Testis (tissue), 3 donors: Measurements from ENCODE around the gene ZNF444. TPM values are rescaled to one million over a fixed set of nuclear protein-coding genes. Genes with fewer than 3 reads are reported as not detected.
A peak's percentile ranks its signal among the peaks of the same experiment; 100 is the strongest.

Experiments
- DNase-seq: peaks from one replicate; pipeline ENCODE4 v3.0.0-alpha.2; 2019
- H3K27ac ChIP-seq, 2 donors: fragments of 200-600 bp; sonication (generic); one replicate each; pipeline ENCODE4 v1.5.1; 2019
- H3K27me3 ChIP-seq: fragments of 200-600 bp; sonication (generic); one replicate; pipeline ENCODE4 v1.5.1; 2019
- H3K36me3 ChIP-seq: fragments of 200-600 bp; sonication (generic); one replicate; pipeline ENCODE4 v1.5.1; 2017; ENCODE audit warnings: low read depth; ENCODE audit errors: missing control alignments
- H3K4me1 ChIP-seq: fragments of 200-600 bp; sonication (generic); one replicate; pipeline ENCODE4 v1.5.1; 2019
- H3K4me3 ChIP-seq, 2 donors: fragments of 200-600 bp; sonication (generic); one replicate each; pipeline ENCODE4 v1.5.1; 2017 to 2019
- H3K9me3 ChIP-seq: fragments of 200-600 bp; sonication (generic); one replicate; pipeline ENCODE4 v1.5.1; 2017
- CTCF ChIP-seq, 3 experiments: fragments of 450-650 bp in 2 of 3; fragments of 200-600 bp in 1 of 3; sonication (generic) in 1 of 3; IDR thresholded peaks; one replicate each; pipeline ENCODE4 v1.5.1; 2016 to 2019; ENCODE audit warnings: antibody characterized with exemption in 3 of 3, mild to moderate bottlenecking in 2 of 3, moderate library complexity in 1 of 3
- POLR2A ChIP-seq: fragments of 450-650 bp; IDR thresholded peaks from one replicate; pipeline ENCODE4 v1.6.1; 2017; ENCODE audit warnings: antibody characterized with exemption, mild to moderate bottlenecking, moderate library complexity
- WGBS, 2 donors: methylation state at CpG; one replicate each; pipeline ENCODE4 v1.1.5; 2018; 5-methylcytosine and 5-hydroxymethylcytosine counted together
- intact Hi-C: fragments of 100-400 bp; cut with DNase I; formaldehyde crosslinking; loops from one replicate; pipeline ENCODE4 v1.15.1; 2023; ENCODE audit warnings: low total_unique reads
- polyA plus RNA-seq: library from polyadenylated mRNA; stranded (reverse); fragments of 350-450 nt; fragmentation: Illumina TruSeq; extraction: RNeasy Lipid Tissue Mini Kit (QIAGEN cat#74804); gene quantifications from one replicate; pipeline ENCODE4 v1.2.3, GENCODE V29; 2014; ENCODE audit warnings: low read depth, low replicate concordance; ENCODE audit not compliant: insufficient read depth
- total RNA-seq, 2 donors: library from RNA; depleted of rRNA; stranded (reverse); fragments of >200 nt; gene quantifications; one replicate each; pipeline ENCODE4 v1.2.3, GENCODE V29; 2016

Gene ZNF444
- total and polyA plus RNA-seq, 3 donors from 2014 or later: 24.7 to 62.6 (median 59.2) TPM

GRCh38 chr19:56111601-56112312 lies 29.3 kb upstream of the ZNF444 start:
- Histone ChIP-seq H3K27ac (peak overlapping the region; percentile 18 to 44), H3K27me3 (no peaks in the 10 kb centered on the region), H3K9me3 (no peaks in the 10 kb centered on the region), H3K4me1 (peaks cover 89% of the 10 kb centered on the region), H3K36me3 (no peaks in the 10 kb centered on the region), H3K4me3 (no peak overlapping the region)
- 66 to 78% methylated on average over 8 to 24 of the region's 24 CpGs for WGBS, 2 donors
- intact Hi-C loops: no loop called here
- peak; percentile 79 for DNase-seq
- no peak for TF ChIP-seq POLR2A
- no peak for TF ChIP-seq CTCF (IDR thresholded peaks at IDR 0.05)

DNA sequence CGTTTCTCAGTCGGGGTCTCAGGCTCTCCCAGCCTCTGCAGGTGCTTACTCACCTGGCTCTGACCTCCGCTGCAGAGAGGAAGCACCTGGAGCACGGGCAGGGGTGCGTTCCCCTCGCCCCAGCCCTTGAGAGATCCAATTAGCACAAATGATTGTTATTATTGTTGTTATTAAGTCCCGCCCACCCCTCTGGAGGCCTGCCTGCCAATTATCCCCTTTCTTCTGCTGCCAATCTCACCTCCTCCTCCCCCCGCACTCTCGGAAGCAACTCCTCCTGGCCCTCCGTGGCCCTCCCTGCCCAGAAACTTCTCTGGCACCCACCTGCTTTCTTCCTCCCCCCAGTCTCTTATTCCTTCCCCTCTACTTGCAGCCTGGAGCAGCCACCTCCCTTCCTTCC lies 28.8 kb upstream of the ZNF444 start:
- Histone ChIP-seq H3K9me3 (no peaks in the 10 kb centered on the region), H3K36me3 (no peaks in the 10 kb centered on the region), H3K4me3 (no peak overlapping the region), H3K27me3 (no peaks in the 10 kb centered on the region), H3K4me1 (peaks cover 84% of the 10 kb centered on the region), H3K27ac (peak overlapping the region in 1 of 2 donors; percentile 14)
- no peak for DNase-seq
- TF ChIP-seq POLR2A (no peak), CTCF (IDR thresholded peaks at IDR 0.05) (no peak)
- intact Hi-C loops: no loop called here
- WGBS, 2 donors: 59 to 66% methylated on average over 10 of the region's 10 CpGs

GRCh38 chr19:56113074-56113632 lies 27.9 kb upstream of the ZNF444 start:
- intact Hi-C loops: no loop called here
- peak overlapping the region in 1 of 2 donors; percentile 14 for H3K27ac ChIP-seq

GRCh38 chr19:56114051-56114777 lies 26.9 kb upstream of the ZNF444 start:
- 68 to 71% methylated on average over 18 to 19 of the region's 19 CpGs for WGBS, 2 donors
- no peak for DNase-seq
- peak overlapping the region in 1 of 2 donors; percentile 20 for H3K27ac ChIP-seq
- H3K36me3 ChIP-seq: no peaks in the 10 kb centered on the region
- no peak overlapping the region for H3K4me3 ChIP-seq
- no peaks in the 10 kb centered on the region for H3K9me3 ChIP-seq
- intact Hi-C loops: no loop called here
- TF ChIP-seq POLR2A: no peak
- TF ChIP-seq CTCF (IDR thresholded peaks at IDR 0.05): no peak
- H3K4me1 ChIP-seq: peaks cover 83% of the 10 kb centered on the region
- no peaks in the 10 kb centered on the region for H3K27me3 ChIP-seq

More at GRCh38 chr19:56113074-56113632, 27.9 kb upstream of the ZNF444 start:
- no peak for DNase-seq
- TF ChIP-seq POLR2A (no peak), CTCF (IDR thresholded peaks at IDR 0.05) (no peak)
- Histone ChIP-seq H3K4me1 (peaks cover 83% of the 10 kb centered on the region), H3K4me3 (no peak overlapping the region), H3K9me3 (no peaks in the 10 kb centered on the region), H3K36me3 (no peaks in the 10 kb centered on the region), H3K27me3 (no peaks in the 10 kb centered on the region)
- WGBS, 2 donors: 73 to 76% methylated on average over 20 of the region's 20 CpGs
